ENCODE data around the gene IFRD2.

IFRD2 gene

GRCh38 chr3:50256978-50257890 lies 35.0 kb downstream of the IFRD2 start:
- peaks cover 24% of the 10 kb centered on the region for H3K36me3 Mint-ChIP-seq (ENCODE audit: low read depth)
- H3K27me3 Mint-ChIP-seq (ENCODE audit: low read depth, poor library complexity): no peaks in the 10 kb centered on the region
- H3K4me3 Mint-ChIP-seq: no peak overlapping the region
- TF ChIP-seq CTCF (IDR thresholded peaks at IDR 0.05): peak; percentile 42
- peak; percentile 56 for DNase-seq
- H3K27ac Mint-ChIP-seq: no peak overlapping the region
- H3K9me3 Mint-ChIP-seq: no peaks in the 10 kb centered on the region
- peaks cover 46% of the 10 kb centered on the region for H3K4me1 Mint-ChIP-seq

DNA sequence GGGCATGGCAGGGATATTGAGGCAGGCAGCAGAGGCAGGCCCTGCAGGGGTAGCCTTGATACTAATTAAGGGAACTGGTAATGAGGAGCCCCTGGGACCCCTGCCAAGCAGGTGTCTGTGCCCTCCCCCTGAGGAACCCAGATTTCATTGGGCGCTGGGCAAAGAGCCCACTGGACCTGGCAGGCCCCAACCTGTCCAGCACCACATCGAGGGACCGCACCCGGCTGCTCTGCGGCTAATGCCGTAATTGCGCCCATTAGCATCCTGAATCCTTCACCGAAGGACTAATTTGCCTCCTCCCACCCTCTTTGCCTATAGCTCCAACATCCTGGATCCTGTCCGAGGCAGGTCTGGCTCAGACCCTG lies 37.0 kb downstream of the IFRD2 start:
- no peaks in the 10 kb centered on the region for H3K27me3 Mint-ChIP-seq (ENCODE audit: low read depth, poor library complexity)
- peaks cover 47% of the 10 kb centered on the region for H3K4me1 Mint-ChIP-seq
- no peak for TF ChIP-seq CTCF (IDR thresholded peaks at IDR 0.05)
- H3K36me3 Mint-ChIP-seq (ENCODE audit: low read depth): peaks cover 24% of the 10 kb centered on the region
- H3K4me3 Mint-ChIP-seq: no peak overlapping the region
- H3K9me3 Mint-ChIP-seq: no peaks in the 10 kb centered on the region
- H3K27ac Mint-ChIP-seq: no peak overlapping the region
- DNase-seq: no peak

GRCh38 chr3:50254577-50255250 lies 37.5 kb downstream of the IFRD2 start:
- no peak for TF ChIP-seq CTCF (IDR thresholded peaks at IDR 0.05)
- peak overlapping the region; percentile 75 for H3K27ac Mint-ChIP-seq

GRCh38 chr3:50251220-50251619 lies 41.0 kb downstream of the IFRD2 start:
- DNase-seq: no peak
- Mint-ChIP-seq H3K4me3 (no peak overlapping the region), H3K27me3 (ENCODE audit: low read depth, poor library complexity) (no peaks in the 10 kb centered on the region), H3K27ac (no peak overlapping the region), H3K9me3 (no peaks in the 10 kb centered on the region), H3K4me1 (peaks cover 37% of the 10 kb centered on the region), H3K36me3 (ENCODE audit: low read depth) (peaks cover 10% of the 10 kb centered on the region)
- TF ChIP-seq CTCF (IDR thresholded peaks at IDR 0.05): no peak

More at GRCh38 chr3:50254577-50255250, 37.5 kb downstream of the IFRD2 start:
- H3K4me3 Mint-ChIP-seq: no peak overlapping the region
- no peaks in the 10 kb centered on the region for H3K27me3 Mint-ChIP-seq (ENCODE audit: low read depth, poor library complexity)
- H3K4me1 Mint-ChIP-seq: peaks cover 49% of the 10 kb centered on the region
- DNase-seq: no peak
- peaks cover 24% of the 10 kb centered on the region for H3K36me3 Mint-ChIP-seq (ENCODE audit: low read depth)
- H3K9me3 Mint-ChIP-seq: no peaks in the 10 kb centered on the region

GRCh38 chr3:50250514-50250913 lies 41.7 kb downstream of the IFRD2 start:
- no peak overlapping the region for H3K4me3 Mint-ChIP-seq
- H3K27me3 Mint-ChIP-seq (ENCODE audit: low read depth, poor library complexity): no peaks in the 10 kb centered on the region
- H3K27ac Mint-ChIP-seq: peak overlapping the region; percentile 48
- no peak for DNase-seq
- no peaks in the 10 kb centered on the region for H3K9me3 Mint-ChIP-seq
- peaks cover 8% of the 10 kb centered on the region for H3K36me3 Mint-ChIP-seq (ENCODE audit: low read depth)
- H3K4me1 Mint-ChIP-seq: peaks cover 44% of the 10 kb centered on the region
- no peak for TF ChIP-seq CTCF (IDR thresholded peaks at IDR 0.05)
